ENCODE measurements around the gene RBMXL2. TPM values are rescaled to one million over a fixed set of nuclear protein-coding genes. Genes with fewer than 3 reads are reported as not detected.

The RBMXL2 gene
- polyA plus RNA-seq (ENCODE audit: insufficient read length in 3 of 3) = under 1 TPM; 0.08 to 0.12 (median 0.11) TPM

DNA sequence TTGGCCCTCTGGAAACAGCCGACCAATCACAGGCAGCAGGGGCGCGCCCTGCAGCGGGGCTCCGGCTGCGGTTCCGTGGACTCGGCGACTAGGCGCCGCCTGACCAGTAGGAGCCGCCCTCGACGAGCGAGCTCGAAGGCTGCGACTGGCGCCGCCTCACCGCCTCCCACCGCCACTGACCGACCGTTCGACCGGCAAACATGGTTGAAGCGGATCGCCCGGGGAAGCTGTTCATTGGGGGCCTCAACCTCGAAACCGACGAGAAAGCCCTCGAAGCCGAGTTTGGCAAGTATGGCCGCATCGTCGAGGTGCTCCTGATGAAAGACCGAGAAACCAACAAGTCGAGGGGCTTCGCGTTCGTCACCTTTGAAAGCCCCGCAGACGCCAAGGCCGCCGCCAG, at the start of gene RBMXL2:
Gene RBMXL2 (plus strand): TSS at position 78 of the 400 bp plus-strand sequence. CDS start 123 bp downstream, at position 201.
- no peak for DNase-seq (ENCODE audit: low read depth in 3 of 3, low spot score in 2 of 3)

DNA sequence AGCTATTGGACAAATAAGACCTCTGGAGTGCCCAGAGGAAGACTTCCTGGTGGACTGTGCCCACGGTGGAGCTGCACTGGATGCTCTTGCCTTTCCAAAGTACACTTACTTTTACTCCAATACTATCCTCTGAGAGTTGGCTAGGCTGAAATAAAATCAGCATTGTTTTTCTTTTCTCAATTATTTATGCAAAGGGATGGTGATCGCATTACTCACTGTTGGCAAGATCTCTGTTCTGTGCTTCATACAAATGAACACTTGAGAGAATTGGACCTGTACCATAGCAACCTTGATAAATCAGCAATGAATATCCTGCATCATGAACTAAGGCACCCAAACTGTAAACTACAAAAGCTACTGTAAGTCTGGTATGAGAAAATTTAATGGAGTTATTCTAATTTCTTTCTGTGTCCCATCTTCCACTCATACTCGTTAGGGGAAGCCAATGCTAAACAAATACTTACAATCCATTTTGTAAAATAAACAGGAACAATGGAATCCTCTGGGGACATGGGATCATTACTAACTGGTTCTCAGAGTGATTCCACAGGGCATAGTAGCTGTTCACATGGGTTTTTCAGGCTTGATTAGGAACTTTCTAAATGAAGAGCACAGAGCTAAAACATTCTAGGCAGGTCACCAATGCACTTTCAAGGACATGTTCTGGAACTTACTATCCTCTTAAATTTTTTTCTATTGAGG, 42.2 kb upstream of the RBMXL2 start:
- DNase-seq (ENCODE audit: low read depth in 3 of 3, low spot score in 2 of 3) = no peak

DNA sequence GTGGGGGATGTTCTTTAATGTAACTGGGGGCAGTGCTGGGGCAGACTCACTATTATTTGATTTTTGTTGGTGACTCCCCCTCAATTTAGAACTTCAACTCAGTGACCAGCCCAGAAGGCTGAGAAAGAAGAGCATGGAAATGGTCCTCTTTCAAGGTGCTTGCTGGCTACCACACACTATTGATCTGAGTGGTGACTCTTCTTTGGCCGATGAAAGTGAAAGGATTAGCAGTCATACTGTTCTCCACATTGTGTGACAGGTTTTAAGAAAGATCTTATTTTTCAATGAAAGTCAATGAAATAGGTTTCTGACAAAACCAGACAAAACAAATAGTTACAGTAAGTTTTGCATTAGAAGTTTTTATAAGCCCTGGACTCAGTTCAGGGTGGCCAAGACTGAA, 38.6 kb upstream of the RBMXL2 start:
- DNase-seq (ENCODE audit: low read depth in 3 of 3, low spot score in 2 of 3) = no peak

DNA sequence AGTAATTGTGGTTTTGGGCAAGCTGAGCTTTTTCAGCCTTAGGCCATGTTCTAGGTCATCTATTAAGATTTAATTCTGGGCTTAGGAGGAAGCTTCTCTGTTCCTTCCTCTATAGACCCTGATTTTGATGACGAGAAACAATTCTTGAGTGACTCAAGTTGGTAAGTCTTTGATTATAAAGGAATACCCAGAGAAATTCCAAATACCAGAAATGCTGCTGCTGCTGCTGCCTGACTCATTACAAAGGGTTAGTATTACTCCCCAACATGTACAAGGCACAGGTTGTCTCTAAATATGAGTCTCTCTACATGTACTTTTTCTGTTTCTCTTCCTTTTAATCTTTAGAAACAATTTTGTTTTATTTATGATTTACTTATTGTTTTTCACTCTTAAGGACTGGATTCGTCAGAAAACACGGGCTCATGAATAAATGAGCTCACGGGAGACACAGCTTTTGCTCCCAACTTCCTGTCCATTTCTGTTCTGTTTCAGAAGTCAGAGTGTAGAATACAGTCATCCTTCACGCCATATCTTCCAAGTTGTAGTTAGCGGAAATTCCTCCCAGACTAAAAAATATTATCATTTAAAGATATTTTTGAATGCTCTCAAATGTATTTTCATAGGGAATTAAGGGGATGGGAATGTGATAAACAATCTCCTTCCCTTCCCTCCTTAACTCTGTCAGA, 31.8 kb upstream of the RBMXL2 start:
- no peak for DNase-seq (ENCODE audit: low read depth in 3 of 3, low spot score in 2 of 3)

GRCh38 chr11:7057641-7058040, 31.2 kb upstream of the RBMXL2 start:
- no peak for DNase-seq (ENCODE audit: low read depth in 3 of 3, low spot score in 2 of 3)

DNA sequence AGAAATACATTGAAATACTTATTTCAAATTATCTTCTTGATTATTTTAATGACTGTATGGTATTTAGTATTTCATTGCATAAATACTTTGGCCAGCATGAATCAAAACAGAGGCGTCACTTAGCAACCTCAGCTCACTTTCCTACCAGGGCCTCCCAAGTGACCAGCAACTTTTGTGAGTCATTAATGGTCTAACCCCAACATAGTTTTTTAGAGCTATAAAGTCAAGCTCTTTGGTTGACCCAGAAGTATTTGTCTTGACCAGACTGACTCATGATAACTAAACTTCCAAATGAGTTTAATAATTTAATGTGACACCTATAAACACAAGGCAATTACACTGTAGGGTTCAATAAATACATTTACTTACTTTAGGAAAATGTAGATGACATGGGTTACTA, 27.9 kb upstream of the RBMXL2 start:
- DNase-seq (ENCODE audit: low read depth in 3 of 3, low spot score in 2 of 3) = no peak

GRCh38 chr11:7062534-7062933, 26.3 kb upstream of the RBMXL2 start:
- no peak for DNase-seq (ENCODE audit: low read depth in 3 of 3, low spot score in 2 of 3)

GRCh38 chr11:7072401-7073028, 16.3 kb upstream of the RBMXL2 start:
- DNase-seq (ENCODE audit: low read depth in 3 of 3, low spot score in 2 of 3) = no peak

DNA sequence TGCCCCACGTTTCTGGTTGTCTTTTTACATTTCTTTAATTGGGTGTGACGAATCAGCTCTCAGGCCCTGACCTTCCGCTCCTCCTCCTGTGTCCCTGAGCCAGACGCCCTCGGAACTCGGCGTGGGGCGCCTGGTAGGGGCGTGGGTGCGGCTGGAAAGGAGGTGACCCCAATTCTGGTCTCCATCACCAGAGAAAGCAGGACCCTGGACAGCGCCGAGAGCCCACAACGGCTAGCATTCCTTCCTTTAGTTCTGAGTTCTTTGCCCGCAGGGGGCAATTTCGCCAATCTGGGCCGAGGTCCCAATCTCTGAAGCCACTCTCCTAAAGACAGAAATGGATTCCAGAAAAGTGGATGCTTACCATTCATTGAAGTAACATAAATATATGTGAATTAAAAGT, 11.7 kb upstream of the RBMXL2 start:
- DNase-seq (ENCODE audit: low read depth in 3 of 3, low spot score in 2 of 3) = no peak

DNA sequence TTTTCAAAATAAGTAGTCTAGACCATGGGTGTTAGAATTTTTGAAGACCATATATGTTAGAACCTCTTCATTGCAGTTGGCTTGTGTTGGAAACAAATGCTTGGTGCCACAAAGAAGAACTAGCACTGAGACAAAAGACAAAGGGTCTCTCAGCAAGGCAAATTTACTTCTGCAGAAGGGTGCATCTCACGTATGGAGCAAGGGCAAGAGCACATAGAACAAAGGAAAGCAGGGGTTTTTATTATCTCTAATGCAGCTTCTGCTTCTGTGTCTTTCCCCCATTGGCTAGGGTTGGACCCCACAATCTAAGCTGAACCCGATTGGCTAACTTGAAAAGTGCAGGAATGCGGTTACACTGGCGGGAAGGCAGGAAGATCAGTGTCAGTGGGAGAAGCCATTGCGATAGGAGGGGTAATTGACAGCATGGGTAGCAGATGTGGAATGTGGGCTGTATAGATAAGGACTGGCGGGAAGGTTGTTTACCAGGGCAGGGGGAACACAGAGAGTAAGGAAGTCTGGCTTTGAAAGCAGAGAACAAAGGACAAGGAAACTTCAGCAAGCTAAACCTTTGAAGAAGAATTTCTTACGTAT, 9.2 kb upstream of the RBMXL2 start:
- no peak for DNase-seq (ENCODE audit: low read depth in 3 of 3, low spot score in 2 of 3)

DNA sequence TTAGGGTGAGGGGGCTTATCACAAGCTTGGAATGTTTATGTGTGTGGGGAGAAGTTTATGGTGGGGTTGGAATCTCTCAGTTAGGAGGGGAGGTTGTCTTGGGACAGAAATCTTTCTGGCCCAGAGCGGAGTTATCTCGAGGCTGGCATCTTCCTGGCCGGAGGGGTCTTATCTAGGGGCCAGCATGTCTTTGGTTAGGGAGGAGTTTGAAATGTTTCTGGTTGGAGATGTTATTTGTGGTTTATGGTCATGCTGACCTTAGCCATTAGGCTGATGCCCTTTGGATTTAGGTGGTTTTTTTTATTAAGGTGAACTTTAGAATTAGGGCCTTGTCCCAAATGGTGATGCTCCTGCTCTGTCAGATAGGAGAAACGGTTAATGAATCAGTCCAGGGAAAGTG, 7.9 kb upstream of the RBMXL2 start:
- no peak for DNase-seq (ENCODE audit: low read depth in 3 of 3, low spot score in 2 of 3)

DNA sequence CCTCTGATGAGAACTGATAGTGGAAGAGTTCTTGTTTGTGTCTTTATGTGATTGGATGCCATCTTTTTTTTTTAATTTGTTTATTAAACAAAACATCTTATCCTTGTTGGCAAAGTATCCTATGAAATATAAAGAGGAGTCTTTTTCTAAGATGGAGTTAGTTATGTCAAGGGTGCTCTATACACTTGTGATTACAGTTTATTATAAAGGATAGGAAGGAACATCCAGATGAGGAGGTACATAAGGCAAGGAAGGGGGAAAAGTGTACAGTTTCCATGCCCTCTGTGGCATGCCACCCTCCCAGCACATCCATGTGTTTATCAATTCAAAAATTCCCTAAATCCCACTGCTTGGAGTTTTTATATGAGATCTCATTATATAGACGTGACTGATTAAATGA, 7.4 kb upstream of the RBMXL2 start:
- no peak for DNase-seq (ENCODE audit: low read depth in 3 of 3, low spot score in 2 of 3)

- DNase-seq (ENCODE audit: low read depth in 3 of 3, low spot score in 2 of 3) = no peak
Observed at GRCh38 chr11:7089328-7090251, 792 bp downstream of the RBMXL2 start.

DNA sequence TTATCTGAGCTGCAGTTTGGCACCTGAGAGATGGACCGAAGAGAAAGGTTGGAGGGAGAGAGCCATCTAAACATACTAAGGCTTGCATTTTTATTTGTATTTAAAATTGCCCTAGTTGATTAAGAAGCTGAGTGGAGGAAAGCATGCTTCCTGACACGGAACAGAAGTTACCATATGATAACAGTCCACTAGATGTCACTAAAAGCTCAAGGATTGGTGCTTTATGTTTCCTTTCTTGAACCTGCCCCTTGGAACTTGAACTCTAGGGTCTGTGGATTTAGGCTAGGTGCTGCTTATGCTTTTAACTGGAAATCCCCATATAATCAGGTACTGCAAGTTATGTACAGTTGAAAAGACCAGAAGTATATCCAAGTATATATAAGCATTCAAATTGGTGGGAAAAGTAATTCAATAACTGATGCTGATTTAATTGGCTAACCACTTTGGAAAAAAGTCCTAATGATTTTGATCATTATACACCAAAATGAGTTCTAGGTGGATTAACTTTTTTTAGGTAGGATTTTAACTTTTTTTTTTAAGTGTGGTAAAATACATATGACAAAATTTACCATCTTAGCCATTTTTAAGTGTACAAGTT, 9.5 kb downstream of the RBMXL2 start:
- DNase-seq (ENCODE audit: low read depth in 3 of 3, low spot score in 2 of 3) = peak; percentile 16 to 23 (median 19)

- no peak for DNase-seq (ENCODE audit: low read depth in 3 of 3, low spot score in 2 of 3)
Observed at GRCh38 chr11:7115780-7116179, 27.0 kb downstream of the RBMXL2 start.

DNA sequence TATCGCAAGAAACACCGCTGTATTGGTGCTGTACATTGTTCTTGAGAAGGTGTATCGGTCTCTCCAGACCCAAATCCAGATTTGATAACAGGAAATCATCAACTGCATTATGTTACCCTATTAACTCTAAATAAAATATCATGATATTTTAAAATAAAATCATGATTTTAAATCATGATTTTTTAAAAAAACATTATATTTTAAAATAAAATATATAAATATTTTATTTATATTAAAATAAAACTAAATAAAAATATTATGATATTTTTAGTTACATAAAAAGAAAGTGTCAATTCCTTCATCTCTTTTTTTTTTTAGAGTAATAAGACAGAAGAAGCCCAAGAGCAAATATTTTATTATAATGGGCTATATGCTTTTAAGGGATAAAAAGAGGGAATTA, 27.6 kb downstream of the RBMXL2 start:
- DNase-seq (ENCODE audit: low read depth in 3 of 3, low spot score in 2 of 3) = no peak

DNA sequence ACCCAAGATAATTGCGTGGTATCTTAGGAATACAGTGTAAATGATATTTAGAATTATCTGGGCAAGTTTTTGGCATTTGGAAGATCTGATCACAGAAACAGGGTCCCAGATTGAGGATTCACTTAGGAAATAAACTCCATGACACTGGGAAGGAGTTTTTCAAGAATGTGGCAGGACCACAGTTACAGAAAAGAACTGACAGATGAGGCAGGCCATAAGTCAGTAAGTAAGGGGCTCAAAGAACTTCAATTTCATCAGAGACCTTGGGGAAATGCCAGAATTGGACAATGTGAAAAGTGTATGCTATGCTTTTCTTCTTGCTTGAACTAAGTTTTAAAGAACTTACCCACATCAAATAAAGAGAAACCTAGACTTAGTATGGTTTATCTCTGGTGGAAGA, 49.3 kb downstream of the RBMXL2 start:
- no peak for DNase-seq (ENCODE audit: low read depth in 3 of 3, low spot score in 2 of 3)

Measured in right renal cortex interstitium (tissue), 3 donors.